GM18870 (cell line): ENCODE measurements around the gene LINGO3.

Source experiments
- ATAC-seq: cut with Tn5 transposase; IDR thresholded peaks from one replicate; pipeline ENCODE4 v1.9.1; 2021; ENCODE audit warnings: moderate library complexity; ENCODE audit not compliant: unreplicated experiment

Gene LINGO3

GRCh38 chr19:2340496-2341243, 32.7 kb upstream of the LINGO3 start:
- ATAC-seq, result no peak

GRCh38 chr19:2339644-2340310, 31.8 kb upstream of the LINGO3 start:
- no peak for ATAC-seq

GRCh38 chr19:2338751-2339643, 31.0 kb upstream of the LINGO3 start:
- ATAC-seq, result no peak

- ATAC-seq, result no peak
Observed at GRCh38 chr19:2338055-2338615, 30.2 kb upstream of the LINGO3 start.

GRCh38 chr19:2337329-2337707, 29.4 kb upstream of the LINGO3 start:
- no peak for ATAC-seq

- ATAC-seq, result no peak
Observed at GRCh38 chr19:2336528-2337328, 28.8 kb upstream of the LINGO3 start.

- no peak for ATAC-seq
Observed at GRCh38 chr19:2335848-2336247, 27.9 kb upstream of the LINGO3 start.

- no peak for ATAC-seq
Observed at GRCh38 chr19:2334986-2335846, 27.3 kb upstream of the LINGO3 start.

- no peak for ATAC-seq
Observed at GRCh38 chr19:2334426-2334825, 26.5 kb upstream of the LINGO3 start.

- no peak for ATAC-seq
Observed at GRCh38 chr19:2333807-2334211, 25.9 kb upstream of the LINGO3 start.

- no peak for ATAC-seq
Observed at GRCh38 chr19:2333027-2333806, 25.3 kb upstream of the LINGO3 start.

- no peak for ATAC-seq
Observed at GRCh38 chr19:2332341-2333026, 24.5 kb upstream of the LINGO3 start.

GRCh38 chr19:2331601-2332246, 23.8 kb upstream of the LINGO3 start:
- no peak for ATAC-seq

GRCh38 chr19:2330632-2331284, 22.8 kb upstream of the LINGO3 start:
- ATAC-seq, result no peak

GRCh38 chr19:2330255-2330631, 22.3 kb upstream of the LINGO3 start:
- ATAC-seq, result no peak

- ATAC-seq, result no peak
Observed at GRCh38 chr19:2329501-2329916, 21.6 kb upstream of the LINGO3 start.

GRCh38 chr19:2329149-2329478, 21.2 kb upstream of the LINGO3 start:
- no peak for ATAC-seq
